C4-2B (cell line): ENCODE measurements around the gene ARHGAP11A.

ENCODE experiments used
- H3K27ac ChIP-seq: fragments of 450-650 bp; 2 replicates; pipeline ENCODE4 v1.5.1; 2017
- ZFX ChIP-seq: fragments of 450-650 bp; IDR thresholded peaks from 2 replicates; pipeline ENCODE4 v1.6.1; 2017
- TF ChIP-seq, protein P1 (sequence below): fragments of 450-650 bp; conservative IDR thresholded peaks from 2 replicates; pipeline ENCODE4 v1.5.1; 2017; ENCODE audit warnings: mild to moderate bottlenecking

ARHGAP11A gene

DNA sequence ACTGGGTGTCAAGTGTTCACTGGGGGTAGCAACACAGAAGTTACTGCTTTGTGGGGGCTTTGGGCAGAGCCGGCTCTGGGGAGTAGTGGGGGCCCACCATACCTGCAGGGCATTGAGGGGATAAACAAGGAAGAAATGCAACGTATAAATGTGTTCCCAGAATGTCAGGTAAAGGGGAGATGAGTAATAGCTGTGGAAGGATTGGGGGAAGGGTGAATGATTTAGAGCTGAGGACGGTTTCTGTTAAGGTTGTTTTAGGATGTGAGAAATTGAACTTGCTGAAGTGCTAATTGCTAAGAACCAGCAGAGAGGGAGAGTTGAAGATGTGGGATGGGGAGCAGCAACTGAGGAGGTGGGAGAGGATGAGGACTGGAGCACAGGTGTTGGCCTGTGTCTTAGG lies 36.9 kb downstream of the ARHGAP11A start:
- TF ChIP-seq, protein P1, sequence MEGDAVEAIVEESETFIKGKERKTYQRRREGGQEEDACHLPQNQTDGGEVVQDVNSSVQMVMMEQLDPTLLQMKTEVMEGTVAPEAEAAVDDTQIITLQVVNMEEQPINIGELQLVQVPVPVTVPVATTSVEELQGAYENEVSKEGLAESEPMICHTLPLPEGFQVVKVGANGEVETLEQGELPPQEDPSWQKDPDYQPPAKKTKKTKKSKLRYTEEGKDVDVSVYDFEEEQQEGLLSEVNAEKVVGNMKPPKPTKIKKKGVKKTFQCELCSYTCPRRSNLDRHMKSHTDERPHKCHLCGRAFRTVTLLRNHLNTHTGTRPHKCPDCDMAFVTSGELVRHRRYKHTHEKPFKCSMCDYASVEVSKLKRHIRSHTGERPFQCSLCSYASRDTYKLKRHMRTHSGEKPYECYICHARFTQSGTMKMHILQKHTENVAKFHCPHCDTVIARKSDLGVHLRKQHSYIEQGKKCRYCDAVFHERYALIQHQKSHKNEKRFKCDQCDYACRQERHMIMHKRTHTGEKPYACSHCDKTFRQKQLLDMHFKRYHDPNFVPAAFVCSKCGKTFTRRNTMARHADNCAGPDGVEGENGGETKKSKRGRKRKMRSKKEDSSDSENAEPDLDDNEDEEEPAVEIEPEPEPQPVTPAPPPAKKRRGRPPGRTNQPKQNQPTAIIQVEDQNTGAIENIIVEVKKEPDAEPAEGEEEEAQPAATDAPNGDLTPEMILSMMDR, result no peak
- no peak overlapping the region for H3K27ac ChIP-seq

DNA sequence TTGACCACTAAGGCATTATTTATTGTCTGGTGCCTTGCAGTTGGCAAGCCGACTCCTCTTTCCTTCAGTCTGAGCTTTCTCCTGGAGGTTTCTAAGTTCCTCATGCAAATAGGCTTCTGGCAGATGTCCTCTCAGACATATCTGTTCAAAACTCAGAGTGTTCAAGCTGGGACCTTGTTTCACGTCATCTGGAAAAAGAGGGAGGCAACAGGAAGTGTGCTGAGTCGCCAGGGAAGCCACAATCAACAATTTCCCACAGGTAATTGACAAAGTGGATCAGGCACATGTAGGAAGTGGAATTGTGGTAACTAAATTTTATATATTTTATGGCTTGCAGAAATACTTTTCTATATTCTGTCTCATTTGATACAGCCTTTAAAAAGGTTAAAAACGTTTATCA lies 40.8 kb downstream of the ARHGAP11A start:
- no peak for TF ChIP-seq ZFX
- peak overlapping the region; percentile 64; the same call in 1 of the 2 replicates for H3K27ac ChIP-seq

DNA sequence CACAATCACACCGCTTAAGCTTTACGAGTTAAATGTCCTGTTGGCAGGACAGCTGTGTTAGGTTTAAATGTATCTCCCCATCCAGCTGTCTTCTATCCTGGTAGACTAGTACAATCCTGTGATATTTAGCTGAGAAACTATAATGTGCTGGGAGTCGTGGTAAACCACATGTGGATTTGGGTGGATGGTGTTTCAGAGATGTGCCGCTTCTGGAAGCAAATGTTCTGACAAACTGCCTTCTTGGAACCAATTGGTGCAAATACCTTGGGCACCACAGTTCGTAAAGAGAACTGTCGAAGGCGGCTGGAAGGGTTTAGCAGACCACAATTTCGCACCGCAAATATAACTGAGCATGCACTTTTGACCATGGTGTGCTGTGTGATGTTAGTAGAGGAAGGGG lies 41.2 kb downstream of the ARHGAP11A start:
- H3K27ac ChIP-seq, result peak overlapping the region; percentile 64
- no peak for TF ChIP-seq ZFX
- TF ChIP-seq, protein P1, result no peak

DNA sequence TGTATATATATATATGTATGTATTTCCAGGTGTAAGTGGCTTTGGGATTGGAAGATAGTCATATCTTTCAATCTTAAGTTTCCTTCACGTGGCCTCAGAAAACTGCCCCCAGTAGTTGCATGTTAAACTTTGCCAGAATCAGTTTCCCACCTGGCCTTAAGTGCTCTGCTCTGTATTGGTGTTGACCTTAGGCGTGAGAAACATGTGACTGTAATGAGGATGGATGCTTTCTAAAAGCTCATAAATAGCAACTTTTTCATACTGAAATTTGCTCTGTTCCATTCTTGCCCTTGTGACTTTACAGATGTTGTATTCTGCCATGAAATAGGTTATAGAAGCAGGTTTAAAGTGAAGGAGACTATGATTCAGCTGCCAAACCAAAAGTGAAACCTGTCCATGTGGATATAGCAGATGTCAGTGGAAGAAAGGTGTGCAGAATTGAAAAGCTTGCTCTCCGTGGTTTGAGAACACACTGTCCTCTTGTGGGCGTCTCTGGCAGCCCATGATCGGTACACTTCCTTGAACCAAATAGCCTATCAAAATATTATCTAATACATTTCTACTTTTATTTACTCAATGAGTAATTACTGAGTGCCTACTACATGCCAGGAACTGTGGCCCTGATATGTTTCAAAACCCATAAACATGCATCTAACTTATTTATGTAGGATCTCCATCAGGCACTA lies 42.0 kb downstream of the ARHGAP11A start:
- peak overlapping the region; percentile 64; the same call in 1 of the 2 replicates for H3K27ac ChIP-seq
- TF ChIP-seq, protein P1, result peak; percentile 78
- no peak for TF ChIP-seq ZFX

DNA sequence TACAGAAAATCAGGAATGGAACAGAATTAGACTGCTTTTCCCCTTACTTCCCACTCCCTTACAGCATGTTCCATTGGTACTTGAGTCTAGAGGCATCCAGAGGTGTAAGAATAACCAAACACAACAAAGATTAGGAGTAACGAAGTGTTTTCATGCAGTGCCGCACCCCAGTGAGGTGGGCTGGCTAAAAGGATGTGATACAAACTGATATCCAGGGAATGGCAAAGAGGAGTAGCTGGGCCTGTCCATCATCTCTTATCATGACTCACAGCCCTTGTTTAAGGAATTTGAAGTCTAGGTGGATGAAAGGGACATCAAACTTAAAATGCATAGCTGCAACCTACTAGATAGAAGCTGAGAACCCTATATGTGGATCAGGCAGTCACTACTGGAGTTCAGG lies 42.6 kb downstream of the ARHGAP11A start:
- H3K27ac ChIP-seq, result peak overlapping the region; percentile 64
- TF ChIP-seq, protein P1, result no peak
- no peak for TF ChIP-seq ZFX

DNA sequence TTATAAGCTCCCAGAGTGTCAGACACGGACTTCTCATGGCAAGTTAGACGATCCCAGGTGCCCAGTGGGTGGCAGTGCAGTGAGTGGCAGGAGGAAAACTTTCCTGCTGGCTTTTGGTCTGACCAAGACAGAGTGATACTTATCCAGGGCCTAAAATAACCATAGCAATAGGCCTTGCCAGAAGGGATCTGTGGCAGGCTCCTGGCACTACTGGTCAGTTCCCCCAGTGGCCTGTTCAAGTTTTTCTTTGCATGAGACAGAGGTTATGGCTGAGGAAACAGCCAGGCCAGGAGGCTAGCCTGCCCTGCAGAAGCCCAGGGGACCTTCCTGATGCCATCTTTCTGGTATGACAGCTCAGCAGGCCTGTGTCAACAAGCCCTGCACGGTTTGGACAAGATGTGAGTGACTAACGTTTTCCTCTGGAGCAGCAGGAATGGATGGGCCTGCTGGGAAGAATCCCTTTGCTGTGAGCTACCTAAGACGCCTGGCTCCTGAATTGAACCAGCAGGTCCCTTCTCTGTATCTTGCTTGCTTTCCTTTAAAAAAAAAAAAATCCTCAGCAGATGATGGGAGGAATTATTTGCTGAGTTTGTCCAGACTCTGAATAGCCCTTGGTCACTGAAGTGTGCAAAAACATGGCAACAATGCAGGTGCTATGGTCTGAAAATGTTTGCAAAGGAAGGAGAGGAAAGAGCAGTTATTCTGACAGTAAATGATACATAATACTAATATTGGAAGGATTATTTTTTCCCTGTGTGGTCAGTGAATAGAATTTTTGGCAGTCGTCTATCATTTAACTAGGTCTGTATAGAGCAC lies 44.2 kb downstream of the ARHGAP11A start:
- H3K27ac ChIP-seq, result peak overlapping the region; percentile 64
- TF ChIP-seq, protein P1, result peak; percentile 52
- peak; percentile 20; the same call in 1 of the 2 replicates for TF ChIP-seq ZFX

DNA sequence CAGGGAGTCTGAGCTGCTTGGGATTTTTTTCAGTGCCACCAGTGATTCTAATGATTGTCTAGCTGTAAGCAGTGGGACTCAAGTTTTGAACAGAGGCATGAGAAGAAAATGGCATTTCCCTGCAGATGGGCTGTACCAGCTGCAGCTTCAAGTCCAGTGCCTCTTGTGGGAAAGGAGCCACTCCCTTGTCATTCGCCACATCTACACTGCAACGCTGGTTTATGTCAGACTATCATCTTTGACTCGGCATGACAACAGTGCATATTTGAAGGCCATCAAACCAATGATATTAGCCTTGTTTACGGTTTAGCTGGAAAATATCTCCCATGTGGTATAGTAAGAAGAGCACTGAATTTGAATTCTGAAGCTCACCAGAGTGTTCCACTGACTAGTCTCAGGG lies 48.4 kb downstream of the ARHGAP11A start:
- TF ChIP-seq, protein P1, result no peak
- no peak for TF ChIP-seq ZFX
- no peak overlapping the region for H3K27ac ChIP-seq
